Right atrium auricular region (tissue), 2 donors: ENCODE results near the gene BBS9. TPM values are rescaled to one million over a fixed set of nuclear protein-coding genes. Genes with fewer than 3 reads are reported as not detected.
"Not testable (repeated sequence)": the region's sequence is repeated elsewhere in the genome, so short reads cannot be mapped to it uniquely, and the experiment has no call there.

Experiments
- DNase-seq: peaks from one replicate; pipeline ENCODE4 v3.0.0-alpha.2; 2019; ENCODE audit warnings: low spot score
- H3K27ac ChIP-seq, 2 donors: fragments of 200-600 bp; sonication (generic); 1 replicate in 1 of 2; 2 replicates in 1 of 2; pipeline ENCODE4 v1.5.1; 2016 to 2019
- H3K27me3 ChIP-seq, 2 donors: fragments of 200-600 bp; sonication (generic); one replicate each; pipeline versions ENCODE4 v1.5.1 to v1.6.0; 2017 to 2019
- H3K36me3 ChIP-seq: fragments of 200-600 bp; sonication (generic); one replicate; pipeline ENCODE4 v1.5.1; 2016
- H3K4me1 ChIP-seq, 2 donors: fragments of 200-600 bp; sonication (generic); one replicate each; pipeline versions ENCODE4 v1.5.1 to v1.6.0; 2017 to 2019
- H3K4me3 ChIP-seq, 2 donors: fragments of 200-600 bp; sonication (generic); 1 replicate in 1 of 2; 2 replicates in 1 of 2; pipeline ENCODE4 v1.5.1; 2017 to 2019; ENCODE audit warnings: mild to moderate bottlenecking in 1 of 2, moderate library complexity in 1 of 2
- H3K9me3 ChIP-seq, 2 donors: fragments of 200-600 bp; sonication (generic); one replicate each; pipeline ENCODE4 v1.5.1; 2019
- total RNA-seq, 2 donors: library from RNA; depleted of rRNA; stranded (reverse); fragments of >200 nt; gene quantifications; one replicate each; pipeline ENCODE4 v1.1.0, GENCODE V29; 2016
- TF ChIP-seq, protein P1 (sequence below), 2 donors: fragments of 200-600 bp; sonication (generic); IDR thresholded peaks; one replicate each; pipeline ENCODE4 v1.5.1; 2019; ENCODE audit warnings: antibody characterized with exemption in 2 of 2

BBS9 gene
- total RNA-seq, 2 donors from 2014 or later = 13.3 to 13.8 TPM

DNA sequence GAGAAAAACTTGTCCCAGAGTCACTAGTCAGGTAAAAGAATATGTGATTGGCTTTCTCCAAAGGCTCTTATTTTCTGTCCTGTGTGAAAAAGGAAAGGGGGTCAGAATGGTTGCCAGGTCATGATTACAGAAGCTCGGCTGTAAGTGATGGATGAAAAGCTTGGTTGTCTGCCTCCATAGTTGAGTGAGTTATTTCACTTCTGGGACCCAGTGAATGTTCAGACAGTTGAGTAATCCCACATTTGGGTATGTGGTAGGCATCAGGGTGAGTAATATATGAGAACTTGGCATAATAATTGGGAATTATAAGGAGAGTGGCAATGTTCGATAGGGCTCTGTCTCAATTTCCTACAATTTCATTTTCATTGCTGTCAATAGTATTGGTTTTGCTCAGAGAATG, 72.5 kb downstream of the BBS9 start:
- H3K36me3 ChIP-seq = no peaks in the 10 kb centered on the region
- DNase-seq = no peak
- TF ChIP-seq, protein P1, sequence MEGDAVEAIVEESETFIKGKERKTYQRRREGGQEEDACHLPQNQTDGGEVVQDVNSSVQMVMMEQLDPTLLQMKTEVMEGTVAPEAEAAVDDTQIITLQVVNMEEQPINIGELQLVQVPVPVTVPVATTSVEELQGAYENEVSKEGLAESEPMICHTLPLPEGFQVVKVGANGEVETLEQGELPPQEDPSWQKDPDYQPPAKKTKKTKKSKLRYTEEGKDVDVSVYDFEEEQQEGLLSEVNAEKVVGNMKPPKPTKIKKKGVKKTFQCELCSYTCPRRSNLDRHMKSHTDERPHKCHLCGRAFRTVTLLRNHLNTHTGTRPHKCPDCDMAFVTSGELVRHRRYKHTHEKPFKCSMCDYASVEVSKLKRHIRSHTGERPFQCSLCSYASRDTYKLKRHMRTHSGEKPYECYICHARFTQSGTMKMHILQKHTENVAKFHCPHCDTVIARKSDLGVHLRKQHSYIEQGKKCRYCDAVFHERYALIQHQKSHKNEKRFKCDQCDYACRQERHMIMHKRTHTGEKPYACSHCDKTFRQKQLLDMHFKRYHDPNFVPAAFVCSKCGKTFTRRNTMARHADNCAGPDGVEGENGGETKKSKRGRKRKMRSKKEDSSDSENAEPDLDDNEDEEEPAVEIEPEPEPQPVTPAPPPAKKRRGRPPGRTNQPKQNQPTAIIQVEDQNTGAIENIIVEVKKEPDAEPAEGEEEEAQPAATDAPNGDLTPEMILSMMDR (IDR thresholded peaks at IDR 0.05) = no peak
- no peaks in the 10 kb centered on the region for H3K4me1 ChIP-seq
- H3K4me3 ChIP-seq = no peak overlapping the region
- H3K27me3 ChIP-seq = no peaks in the 10 kb centered on the region
- no peak overlapping the region for H3K27ac ChIP-seq
- H3K9me3 ChIP-seq = no peaks in the 10 kb centered on the region

DNA sequence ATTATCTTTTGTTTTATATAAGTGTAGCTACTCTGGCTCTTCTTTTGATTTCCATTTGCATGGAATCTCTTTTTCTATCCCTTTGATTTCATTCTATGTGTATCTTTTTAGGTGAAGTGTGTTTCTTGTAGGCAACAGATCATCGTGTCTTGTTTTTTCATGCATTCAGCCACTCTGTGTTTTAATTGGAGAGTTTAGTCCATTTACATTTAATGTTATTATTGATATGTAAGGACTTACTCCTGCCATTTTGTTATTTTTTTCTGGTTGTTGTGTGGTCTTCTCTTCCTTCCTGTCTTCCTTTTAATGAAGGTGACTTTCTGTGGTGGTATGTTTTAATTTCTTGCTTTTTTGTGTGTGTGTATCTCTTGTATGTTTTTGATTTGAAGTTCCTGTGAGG, 81.6 kb downstream of the BBS9 start:
- no peaks in the 10 kb centered on the region for H3K36me3 ChIP-seq
- DNase-seq = no peak
- H3K4me1 ChIP-seq = no peaks in the 10 kb centered on the region
- peaks cover 0 to 29% of the 10 kb centered on the region in 2 donors for H3K9me3 ChIP-seq
- H3K27me3 ChIP-seq = no peaks in the 10 kb centered on the region
- no peak overlapping the region for H3K4me3 ChIP-seq
- TF ChIP-seq, protein P1 (IDR thresholded peaks at IDR 0.05) = no peak
- H3K27ac ChIP-seq = no peak overlapping the region

DNA sequence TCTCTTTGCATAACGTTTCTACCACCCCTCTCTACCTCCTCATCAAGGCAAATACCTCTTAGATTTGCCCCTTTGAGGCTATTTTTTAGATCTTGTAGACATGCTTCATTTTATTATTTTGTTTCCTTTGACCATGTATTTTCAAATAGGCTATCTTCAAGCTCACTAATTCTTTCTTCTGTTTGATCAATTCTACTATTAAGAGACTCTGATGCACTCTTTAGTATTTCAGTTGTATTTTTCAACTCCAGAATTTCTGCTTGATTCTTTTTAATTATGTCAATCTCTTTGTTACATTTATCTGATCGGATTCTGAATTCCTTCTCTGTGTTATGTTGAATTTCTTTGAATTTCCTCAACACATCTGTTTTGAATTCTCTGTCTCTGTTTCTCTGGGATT, 82.8 kb downstream of the BBS9 start:
- no peak overlapping the region for H3K4me3 ChIP-seq
- no peaks in the 10 kb centered on the region for H3K36me3 ChIP-seq
- no peaks in the 10 kb centered on the region for H3K27me3 ChIP-seq
- H3K4me1 ChIP-seq = no peaks in the 10 kb centered on the region
- no peak overlapping the region for H3K27ac ChIP-seq
- peaks cover 0 to 29% of the 10 kb centered on the region in 2 donors for H3K9me3 ChIP-seq
- TF ChIP-seq, protein P1 (IDR thresholded peaks at IDR 0.05) = no peak
- no peak for DNase-seq

DNA sequence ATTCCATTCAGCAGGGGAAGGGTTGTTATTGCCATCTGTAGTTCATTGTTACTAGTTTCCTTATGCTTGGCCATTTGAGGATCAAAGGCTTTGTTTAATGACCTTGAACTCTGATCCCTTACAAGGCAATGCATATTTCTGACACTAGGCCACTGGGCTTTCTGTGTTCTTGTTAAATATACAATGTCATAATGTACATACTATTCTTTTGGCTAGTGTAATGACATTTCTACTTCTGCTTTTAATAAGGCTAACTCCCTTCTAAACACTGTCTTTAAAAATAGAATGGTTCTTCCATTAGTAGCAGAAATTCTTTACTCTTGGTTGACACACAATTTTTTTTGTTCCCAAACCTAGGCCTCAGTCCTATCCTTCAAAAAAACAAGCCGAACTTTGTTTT, 86.6 kb downstream of the BBS9 start:
- Histone ChIP-seq H3K27ac (no peak overlapping the region), H3K9me3 (peaks cover 0 to 18% of the 10 kb centered on the region in 2 donors), H3K27me3 (no peaks in the 10 kb centered on the region), H3K36me3 (no peaks in the 10 kb centered on the region), H3K4me3 (no peak overlapping the region), H3K4me1 (no peaks in the 10 kb centered on the region)
- TF ChIP-seq, protein P1 (IDR thresholded peaks at IDR 0.05) = no peak
- no peak for DNase-seq

DNA sequence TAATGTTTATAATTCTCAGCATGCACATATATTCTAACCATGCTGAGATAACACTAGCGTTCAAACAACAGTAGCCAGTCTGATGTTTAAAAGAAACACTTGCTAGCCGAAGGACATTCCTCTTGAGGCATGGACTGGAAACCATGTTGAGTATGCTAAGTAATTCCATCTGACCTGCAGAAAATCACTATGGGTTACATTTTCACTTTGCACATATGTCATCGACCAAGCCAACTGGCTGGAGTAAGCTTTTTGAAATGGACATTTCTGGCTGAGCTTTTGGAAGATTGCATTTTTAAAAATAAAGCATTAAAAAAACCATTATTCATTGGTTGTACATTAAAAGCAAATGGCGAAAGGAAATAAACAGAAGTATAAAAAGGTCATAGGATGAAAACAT, 88.2 kb downstream of the BBS9 start:
- TF ChIP-seq, protein P1 (IDR thresholded peaks at IDR 0.05) = no peak
- Histone ChIP-seq H3K4me1 (no peaks in the 10 kb centered on the region), H3K27me3 (no peaks in the 10 kb centered on the region), H3K36me3 (no peaks in the 10 kb centered on the region), H3K27ac (no peak overlapping the region), H3K4me3 (no peak overlapping the region), H3K9me3 (peaks cover 0 to 3% of the 10 kb centered on the region in 2 donors)
- no peak for DNase-seq

DNA sequence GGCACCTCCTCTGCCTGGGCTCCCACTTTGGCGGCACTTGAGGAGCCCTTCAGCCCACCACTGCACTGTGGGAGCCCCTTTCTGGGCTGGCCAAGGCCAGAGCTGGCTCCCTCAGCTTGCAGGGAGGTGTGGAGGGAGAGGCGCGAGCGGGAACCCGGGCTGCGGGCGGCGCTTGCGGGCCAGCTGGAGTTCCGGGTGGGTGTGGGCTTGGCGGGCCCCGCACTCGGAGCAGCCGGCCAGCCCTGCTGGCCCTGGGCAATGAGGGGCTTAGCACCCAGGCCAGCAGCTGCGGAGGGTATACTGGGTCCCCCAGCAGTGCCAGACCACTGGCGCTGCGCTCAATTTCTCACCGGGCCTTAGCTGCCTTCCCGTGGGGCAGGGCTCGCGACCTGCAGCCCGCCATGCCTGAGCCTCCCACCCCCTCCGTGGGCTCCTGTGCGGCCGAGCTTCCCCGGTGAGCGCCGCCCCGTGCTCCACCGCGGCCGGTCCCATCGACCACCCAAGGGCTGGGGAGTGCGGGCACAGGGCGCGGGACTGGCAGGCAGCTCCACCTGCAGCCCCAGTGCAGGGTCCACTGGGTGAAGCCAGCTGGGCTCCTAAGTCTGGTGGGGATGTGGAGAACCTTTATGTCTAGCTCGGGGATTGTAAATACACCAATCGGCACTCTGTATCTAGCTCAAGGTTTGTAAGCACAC, 89.6 kb downstream of the BBS9 start:
- H3K36me3 ChIP-seq, H3K9me3 ChIP-seq, H3K4me1 ChIP-seq, H3K27ac ChIP-seq, DNase-seq, H3K4me3 ChIP-seq, H3K27me3 ChIP-seq: not testable (repeated sequence)
